ENCODE data around the gene UCP3.

The UCP3 gene

DNA sequence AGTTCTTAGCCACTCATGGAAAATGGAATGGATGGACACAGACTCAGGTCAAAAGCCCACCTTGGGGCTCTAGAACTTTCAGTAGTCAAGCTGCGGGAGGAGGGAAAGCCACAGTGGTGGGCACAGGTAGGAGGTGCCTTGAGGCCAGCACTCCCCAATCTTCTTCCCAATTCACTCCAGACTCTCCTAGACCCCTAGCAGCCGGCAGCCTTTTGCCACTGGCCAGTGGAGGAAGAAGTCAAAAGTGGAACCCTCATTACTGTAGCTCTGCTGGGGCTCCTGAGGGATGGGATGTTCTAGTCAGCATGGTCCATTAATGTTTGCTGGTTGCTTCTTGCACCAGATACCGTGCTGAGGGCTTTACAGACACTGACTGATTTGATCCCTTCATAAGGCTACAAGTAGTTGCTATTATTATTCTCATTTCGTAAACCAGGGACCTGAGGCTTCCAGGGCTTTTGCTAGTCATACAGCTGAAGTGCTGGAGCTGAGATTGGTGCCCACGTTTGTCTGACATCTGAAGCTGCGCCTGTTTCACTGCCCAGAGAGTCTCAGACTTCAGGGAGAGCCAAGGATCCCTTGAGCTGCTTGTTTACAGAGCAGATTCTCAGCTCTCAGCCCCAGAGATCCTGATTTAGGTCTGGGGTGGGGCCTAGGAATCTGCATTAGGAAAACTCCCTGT, 1.1 kb downstream of the UCP3 start:
- TF ChIP-seq, protein P1, sequence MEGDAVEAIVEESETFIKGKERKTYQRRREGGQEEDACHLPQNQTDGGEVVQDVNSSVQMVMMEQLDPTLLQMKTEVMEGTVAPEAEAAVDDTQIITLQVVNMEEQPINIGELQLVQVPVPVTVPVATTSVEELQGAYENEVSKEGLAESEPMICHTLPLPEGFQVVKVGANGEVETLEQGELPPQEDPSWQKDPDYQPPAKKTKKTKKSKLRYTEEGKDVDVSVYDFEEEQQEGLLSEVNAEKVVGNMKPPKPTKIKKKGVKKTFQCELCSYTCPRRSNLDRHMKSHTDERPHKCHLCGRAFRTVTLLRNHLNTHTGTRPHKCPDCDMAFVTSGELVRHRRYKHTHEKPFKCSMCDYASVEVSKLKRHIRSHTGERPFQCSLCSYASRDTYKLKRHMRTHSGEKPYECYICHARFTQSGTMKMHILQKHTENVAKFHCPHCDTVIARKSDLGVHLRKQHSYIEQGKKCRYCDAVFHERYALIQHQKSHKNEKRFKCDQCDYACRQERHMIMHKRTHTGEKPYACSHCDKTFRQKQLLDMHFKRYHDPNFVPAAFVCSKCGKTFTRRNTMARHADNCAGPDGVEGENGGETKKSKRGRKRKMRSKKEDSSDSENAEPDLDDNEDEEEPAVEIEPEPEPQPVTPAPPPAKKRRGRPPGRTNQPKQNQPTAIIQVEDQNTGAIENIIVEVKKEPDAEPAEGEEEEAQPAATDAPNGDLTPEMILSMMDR (IDR thresholded peaks at IDR 0.05; ENCODE audit: low read depth, low read length, missing control alignments) = no peak
- no peak for DNase-seq (ENCODE audit: low read depth)
- in situ Hi-C loops (cut with HindIII; ENCODE audit: low sequenced_read_pairs) = no loop called here
- H3K4me3 ChIP-seq (ENCODE audit: low read depth, low read length) = no peak overlapping the region

DNA sequence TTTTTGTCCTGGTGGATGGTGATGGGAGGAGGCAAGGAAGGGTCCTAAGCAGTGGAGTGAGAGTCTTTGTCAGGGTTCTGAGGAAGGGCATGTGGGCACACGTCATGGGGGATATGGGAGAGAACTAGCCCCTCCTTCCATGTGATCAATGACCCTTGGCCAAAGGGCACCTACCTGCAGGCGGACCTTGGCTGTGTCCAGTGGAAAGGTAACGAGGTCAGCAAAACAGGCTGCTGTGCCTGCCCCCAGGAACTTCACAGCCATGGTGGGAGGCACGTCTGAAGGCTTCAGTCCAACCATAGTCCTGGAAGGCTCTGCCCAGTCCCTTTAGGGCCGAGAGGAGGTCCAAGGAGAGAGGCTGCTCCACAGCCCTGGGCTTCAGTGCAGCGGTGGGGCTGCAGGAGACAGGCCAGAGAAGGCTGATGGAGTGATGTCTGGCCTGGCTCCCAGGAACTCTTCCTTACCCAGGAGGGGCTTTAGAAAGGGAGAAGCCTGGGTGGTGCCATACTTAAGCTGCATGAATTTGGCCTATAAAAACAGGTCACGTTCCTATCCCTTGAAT, 2.1 kb downstream of the UCP3 start:
- no peak for DNase-seq (ENCODE audit: low read depth)
- H3K4me3 ChIP-seq (ENCODE audit: low read depth, low read length) = no peak overlapping the region
- in situ Hi-C loops (cut with HindIII; ENCODE audit: low sequenced_read_pairs) = no loop called here
- TF ChIP-seq, protein P1 (IDR thresholded peaks at IDR 0.05; ENCODE audit: low read depth, low read length, missing control alignments) = no peak

DNA sequence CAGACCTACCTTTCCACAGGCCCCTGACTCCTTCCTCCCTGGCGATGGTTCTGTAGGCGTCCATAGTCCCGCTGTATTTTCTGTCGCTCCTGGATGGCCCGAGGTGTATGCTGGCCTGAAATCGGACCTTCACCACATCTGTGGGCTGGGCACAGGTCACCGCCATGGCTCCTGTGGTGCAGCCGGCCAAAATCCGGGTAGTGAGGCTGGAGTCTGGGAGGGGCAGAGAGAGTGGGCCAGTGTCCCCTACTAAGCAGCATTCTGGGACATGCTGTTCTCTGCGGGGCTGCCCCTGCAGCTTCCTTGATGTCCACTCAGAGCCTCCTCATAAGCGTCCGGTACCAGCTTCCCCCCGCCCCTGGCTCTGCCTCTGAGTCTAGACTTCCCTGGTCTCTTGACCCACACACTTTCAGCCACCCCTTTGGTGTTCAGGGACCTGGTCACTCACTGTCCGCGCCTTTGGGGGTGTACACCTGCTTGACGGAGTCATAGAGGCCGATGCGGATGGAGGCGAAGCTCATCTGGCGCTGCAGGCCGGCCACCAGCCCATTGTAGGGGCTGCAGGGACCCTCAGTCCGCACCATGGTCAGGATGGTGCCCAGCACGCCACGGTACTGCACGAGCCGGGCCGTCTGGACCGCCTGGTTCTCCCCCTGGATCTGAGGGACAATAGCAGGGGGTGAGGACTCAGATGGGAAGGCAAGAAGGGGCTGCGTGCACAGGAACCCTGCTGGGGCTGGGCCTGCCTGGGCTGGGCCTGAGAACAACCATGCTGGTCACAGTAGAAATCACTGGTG, 3.0 kb downstream of the UCP3 start:
- TF ChIP-seq, protein P1 (IDR thresholded peaks at IDR 0.05; ENCODE audit: low read depth, low read length, missing control alignments) = no peak
- in situ Hi-C loops (cut with HindIII; ENCODE audit: low sequenced_read_pairs) = no loop called here
- no peak overlapping the region for H3K4me3 ChIP-seq (ENCODE audit: low read depth, low read length)
- no peak for DNase-seq (ENCODE audit: low read depth)

DNA sequence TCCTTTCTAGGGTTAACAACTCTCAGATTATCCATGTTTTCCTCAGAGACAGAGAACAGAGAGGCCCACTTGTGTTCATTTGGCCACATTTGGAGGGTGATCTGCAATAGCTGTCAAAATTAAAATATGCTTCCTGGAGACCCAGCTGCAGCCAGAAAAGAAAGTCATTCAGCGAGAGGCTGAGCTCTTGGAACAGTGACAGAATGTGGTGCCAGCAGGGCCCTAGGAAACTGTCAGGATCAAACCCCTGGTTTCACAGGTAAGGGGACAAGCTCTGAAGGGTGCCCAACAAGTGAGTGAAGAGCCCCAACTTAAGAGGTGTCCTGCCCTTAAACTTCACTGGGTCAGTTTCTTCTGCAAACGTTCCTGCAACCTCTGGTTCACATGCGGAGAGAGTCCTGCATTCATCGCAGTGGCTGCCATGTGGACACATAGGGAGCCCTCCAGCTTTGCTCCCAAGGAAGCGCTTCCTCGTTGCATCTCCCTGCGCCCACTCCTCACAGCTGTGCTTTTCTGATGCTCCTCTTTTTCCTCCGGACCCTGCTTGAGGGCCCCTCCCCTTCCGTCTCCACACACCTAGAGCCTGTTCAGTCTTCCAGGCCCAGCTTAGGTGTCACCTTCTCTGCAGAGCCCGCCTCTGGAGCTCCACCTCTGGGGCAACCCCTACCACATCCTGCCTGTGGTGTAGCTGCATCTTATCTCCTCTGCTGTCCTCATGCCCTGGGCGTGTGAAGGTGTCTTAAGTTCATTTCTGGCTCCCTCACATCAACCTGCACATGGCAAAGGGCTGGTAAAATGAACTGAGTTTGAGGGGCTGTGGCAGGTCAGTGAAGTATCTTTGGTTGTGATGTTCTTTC, 3.9 kb downstream of the UCP3 start:
- TF ChIP-seq, protein P1 (IDR thresholded peaks at IDR 0.05; ENCODE audit: low read depth, low read length, missing control alignments) = no peak
- no peak for DNase-seq (ENCODE audit: low read depth)
- H3K4me3 ChIP-seq (ENCODE audit: low read depth, low read length) = no peak overlapping the region
- in situ Hi-C loops (cut with HindIII; ENCODE audit: low sequenced_read_pairs) = no loop called here

DNA sequence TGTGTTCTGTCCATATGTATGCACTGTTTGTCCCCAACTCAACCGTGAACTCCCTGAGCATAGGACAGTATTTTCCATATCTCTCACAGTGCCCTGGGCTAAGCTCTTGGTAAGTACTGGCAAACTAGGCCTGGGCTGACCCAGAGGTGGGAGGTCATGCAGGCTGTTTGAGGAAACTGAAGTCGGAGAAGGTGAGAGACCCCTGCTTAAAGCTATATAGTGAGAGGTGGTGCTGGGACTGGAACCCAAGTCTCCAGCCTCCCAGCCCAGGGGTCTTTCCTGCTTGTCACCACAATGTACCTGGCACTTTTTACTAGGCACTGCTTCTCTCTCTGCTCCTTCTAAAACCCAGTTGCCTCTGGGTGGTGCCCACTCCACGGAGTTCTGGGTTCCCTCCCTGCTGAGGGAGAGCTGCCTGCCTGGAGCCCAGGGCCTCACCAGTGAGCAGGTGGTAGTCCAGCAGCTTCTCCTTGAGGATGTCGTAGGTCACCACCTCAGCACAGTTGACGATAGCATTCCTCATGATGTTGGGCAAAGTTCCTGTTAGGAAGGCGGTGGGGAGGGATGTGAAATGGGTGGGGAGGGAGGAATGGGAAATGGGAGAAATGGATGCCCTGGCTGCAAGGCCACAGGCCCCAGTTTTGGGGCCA, 4.7 kb downstream of the UCP3 start:
- TF ChIP-seq, protein P1 (IDR thresholded peaks at IDR 0.05; ENCODE audit: low read depth, low read length, missing control alignments) = no peak
- in situ Hi-C loops (cut with HindIII; ENCODE audit: low sequenced_read_pairs) = no loop called here
- DNase-seq (ENCODE audit: low read depth) = no peak

DNA sequence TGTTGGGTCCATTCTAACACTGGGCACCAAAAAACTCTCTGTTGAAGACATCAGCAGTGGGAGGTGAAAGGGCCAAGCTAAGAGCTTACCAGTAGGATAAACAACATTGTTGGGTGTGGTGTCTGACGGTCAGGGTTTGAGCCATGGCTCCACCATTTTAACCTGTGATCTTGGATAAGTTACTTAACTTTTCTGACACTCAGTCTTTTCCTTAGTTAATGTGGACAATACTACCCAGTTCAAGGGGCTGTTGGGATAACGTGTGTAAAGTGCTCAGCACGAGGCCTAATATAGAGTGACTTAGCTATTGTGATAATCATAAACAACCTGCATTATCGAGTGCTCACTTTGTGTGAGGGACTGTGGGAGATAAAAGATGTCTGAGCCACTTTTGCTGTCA, 6.1 kb downstream of the UCP3 start:
- in situ Hi-C loops (cut with HindIII; ENCODE audit: low sequenced_read_pairs) = no loop called here
- no peak overlapping the region for H3K4me3 ChIP-seq (ENCODE audit: low read depth, low read length)
- no peak for DNase-seq (ENCODE audit: low read depth)
- TF ChIP-seq, protein P1 (IDR thresholded peaks at IDR 0.05; ENCODE audit: low read depth, low read length, missing control alignments) = no peak

More for the DNA sequence above, 4.7 kb downstream of the UCP3 start:
- H3K4me3 ChIP-seq (ENCODE audit: low read depth, low read length) = no peak overlapping the region

Measured in astrocyte of the cerebellum (primary cell).